ENCODE measurements around the gene NTRK1.

GRCh38 chr1:156849151-156849496 lies 11.5 kb upstream of the NTRK1 start:
- TF ChIP-seq CTCF (IDR thresholded peaks at IDR 0.05) (no peak), EP300 (IDR thresholded peaks at IDR 0.05) (no peak)

Data from stomach (tissue), 4 donors.